K562 (cell line): ENCODE data around the gene MPG. TPM values are rescaled to one million over a fixed set of nuclear protein-coding genes. Genes with fewer than 3 reads are reported as not detected.

Experiments used
- CBFA2T2 ChIP-seq: fragments of 450-650 bp; conservative IDR thresholded peaks from 2 replicates; pipeline ENCODE4 v1.6.1; 2017; ENCODE audit warnings: mild to moderate bottlenecking
- EZH2 ChIP-seq: IDR thresholded peaks from 2 replicates; pipeline ENCODE4 v1.6.1; 2012; ENCODE audit warnings: low read depth, mild to moderate bottlenecking, inconsistent platforms, low read length, borderline replicate concordance
- IRF1 ChIP-seq: sonication (generic); formaldehyde crosslinking; IDR thresholded peaks from 2 replicates; pipeline ENCODE4 v1.8.0; 2022; ENCODE audit warnings: missing genetic modification reagents, mild to moderate bottlenecking, borderline replicate concordance
- NR2C2 ChIP-seq, 2 experiments: fragments of 200-800 bp in 1 of 2; sonication (Bioruptor generic) in 1 of 2; sonication (generic) in 1 of 2; formaldehyde crosslinking in 1 of 2; IDR thresholded peaks; 2 replicates each; pipeline versions ENCODE4 v1.6.1 to v1.8.0; 2016 to 2022; ENCODE audit warnings: mild to moderate bottlenecking in 1 of 2, missing compliant biosample characterization in 1 of 2, missing genetic modification characterization in 1 of 2, missing genetic modification reagents in 1 of 2
- SMARCC2 ChIP-seq: fragments of 450-650 bp; IDR thresholded peaks from 2 replicates; pipeline ENCODE4 v1.6.1; 2017; ENCODE audit warnings: antibody characterized with exemption, moderate library complexity, mild to moderate bottlenecking, low read depth
- SRSF3 ChIP-seq: fragments of 200-400 bp; formaldehyde crosslinking; IDR thresholded peaks from 2 replicates; pipeline ENCODE4 v1.6.1; 2016; ENCODE audit warnings: mild to moderate bottlenecking, low read length, moderate library complexity; ENCODE audit not compliant: insufficient read depth
- ZNF140 ChIP-seq: fragments of 250-450 bp; sonication (Bioruptor Pico); IDR thresholded peaks from 2 replicates; pipeline ENCODE4 v1.8.0; 2021; ENCODE audit warnings: moderate library complexity, mild to moderate bottlenecking, inconsistent platforms
- ZNF445 ChIP-seq: fragments of 250-450 bp; sonication (Bioruptor Pico); IDR thresholded peaks from 2 replicates; pipeline ENCODE4 v1.4.0; 2020; ENCODE audit warnings: low read depth, mild to moderate bottlenecking, moderate library complexity
- polyA plus RNA-seq, 8 experiments: library from polyadenylated mRNA; depleted of rRNA in 4 of 8; stranded (reverse) in 5 of 8; unstranded in 3 of 8; fragments of >200 nt; fragmentation: Nextera tagmentation in 2 of 8; fragmentation: Illumina TruSeq in 1 of 8; extraction: Ambion mirVana in 2 of 8; extraction: Trizol in 1 of 8; gene quantifications; 2 replicates each; pipeline versions ENCODE4 v1.2.1 to v1.2.3, GENCODE V29; 2011 to 2014; ENCODE audit warnings: inconsistent platforms in 1 of 8, missing spikeins in 1 of 8
- total RNA-seq, 7 experiments: library from RNA; depleted of rRNA in 6 of 7; stranded (reverse); fragments of >200 nt in 6 of 7; fragmentation: Illumina TruSeq in 2 of 7; extraction: Trizol in 2 of 7; gene quantifications; 2 replicates each; pipeline versions ENCODE4 v1.2.1 to v1.2.3, GENCODE V29; 2011 to 2021; ENCODE audit warnings: low replicate concordance in 1 of 7
- TF ChIP-seq, protein P1 (sequence below): fragments of 450-650 bp; IDR thresholded peaks from 2 replicates; pipeline ENCODE4 v1.6.1; 2016; ENCODE audit warnings: mild to moderate bottlenecking, moderate library complexity

Gene MPG
- total and polyA plus RNA-seq, 9 of the 15 experiments (the other 6 are each of a cell fraction or from before 2014, with no cell fraction given) = 0.42 to 226 (median 36.2) TPM

DNA sequence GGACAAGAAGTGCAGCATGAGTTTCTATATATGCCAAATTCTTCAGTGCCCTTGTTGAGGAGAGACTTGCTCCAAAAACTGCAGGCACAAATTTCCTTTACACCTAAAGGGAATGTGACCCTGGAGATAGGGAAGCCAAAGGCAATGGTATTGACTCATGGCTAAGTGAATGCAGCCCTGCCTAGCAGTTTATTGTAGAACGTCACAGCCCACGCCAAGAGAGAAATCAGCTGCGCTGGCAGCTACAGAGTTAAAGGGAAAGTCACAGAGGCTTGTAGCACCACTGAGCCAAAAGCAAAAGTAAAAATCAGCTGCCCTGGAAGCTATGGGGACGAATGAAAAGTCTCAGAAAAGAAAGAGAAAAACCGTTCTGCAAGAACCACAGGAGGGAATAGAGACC lies 34.7 kb upstream of the MPG start (continued):
- no peak for TF ChIP-seq CBFA2T2
- TF ChIP-seq IRF1 (CRISPR knock-in tag) = no peak
- TF ChIP-seq NR2C2 (CRISPR knock-in tag; IDR thresholded peaks at IDR 0.05) = no peak
- no peak for TF ChIP-seq NR2C2 (tag; IDR thresholded peaks at IDR 0.05)
- TF ChIP-seq ZNF140 (CRISPR knock-in tag) = no peak
- TF ChIP-seq SRSF3 = no peak
- TF ChIP-seq ZNF445 (CRISPR knock-in tag) = no peak
- TF ChIP-seq SMARCC2 = no peak
- no peak for TF ChIP-seq EZH2
- TF ChIP-seq, protein P1, sequence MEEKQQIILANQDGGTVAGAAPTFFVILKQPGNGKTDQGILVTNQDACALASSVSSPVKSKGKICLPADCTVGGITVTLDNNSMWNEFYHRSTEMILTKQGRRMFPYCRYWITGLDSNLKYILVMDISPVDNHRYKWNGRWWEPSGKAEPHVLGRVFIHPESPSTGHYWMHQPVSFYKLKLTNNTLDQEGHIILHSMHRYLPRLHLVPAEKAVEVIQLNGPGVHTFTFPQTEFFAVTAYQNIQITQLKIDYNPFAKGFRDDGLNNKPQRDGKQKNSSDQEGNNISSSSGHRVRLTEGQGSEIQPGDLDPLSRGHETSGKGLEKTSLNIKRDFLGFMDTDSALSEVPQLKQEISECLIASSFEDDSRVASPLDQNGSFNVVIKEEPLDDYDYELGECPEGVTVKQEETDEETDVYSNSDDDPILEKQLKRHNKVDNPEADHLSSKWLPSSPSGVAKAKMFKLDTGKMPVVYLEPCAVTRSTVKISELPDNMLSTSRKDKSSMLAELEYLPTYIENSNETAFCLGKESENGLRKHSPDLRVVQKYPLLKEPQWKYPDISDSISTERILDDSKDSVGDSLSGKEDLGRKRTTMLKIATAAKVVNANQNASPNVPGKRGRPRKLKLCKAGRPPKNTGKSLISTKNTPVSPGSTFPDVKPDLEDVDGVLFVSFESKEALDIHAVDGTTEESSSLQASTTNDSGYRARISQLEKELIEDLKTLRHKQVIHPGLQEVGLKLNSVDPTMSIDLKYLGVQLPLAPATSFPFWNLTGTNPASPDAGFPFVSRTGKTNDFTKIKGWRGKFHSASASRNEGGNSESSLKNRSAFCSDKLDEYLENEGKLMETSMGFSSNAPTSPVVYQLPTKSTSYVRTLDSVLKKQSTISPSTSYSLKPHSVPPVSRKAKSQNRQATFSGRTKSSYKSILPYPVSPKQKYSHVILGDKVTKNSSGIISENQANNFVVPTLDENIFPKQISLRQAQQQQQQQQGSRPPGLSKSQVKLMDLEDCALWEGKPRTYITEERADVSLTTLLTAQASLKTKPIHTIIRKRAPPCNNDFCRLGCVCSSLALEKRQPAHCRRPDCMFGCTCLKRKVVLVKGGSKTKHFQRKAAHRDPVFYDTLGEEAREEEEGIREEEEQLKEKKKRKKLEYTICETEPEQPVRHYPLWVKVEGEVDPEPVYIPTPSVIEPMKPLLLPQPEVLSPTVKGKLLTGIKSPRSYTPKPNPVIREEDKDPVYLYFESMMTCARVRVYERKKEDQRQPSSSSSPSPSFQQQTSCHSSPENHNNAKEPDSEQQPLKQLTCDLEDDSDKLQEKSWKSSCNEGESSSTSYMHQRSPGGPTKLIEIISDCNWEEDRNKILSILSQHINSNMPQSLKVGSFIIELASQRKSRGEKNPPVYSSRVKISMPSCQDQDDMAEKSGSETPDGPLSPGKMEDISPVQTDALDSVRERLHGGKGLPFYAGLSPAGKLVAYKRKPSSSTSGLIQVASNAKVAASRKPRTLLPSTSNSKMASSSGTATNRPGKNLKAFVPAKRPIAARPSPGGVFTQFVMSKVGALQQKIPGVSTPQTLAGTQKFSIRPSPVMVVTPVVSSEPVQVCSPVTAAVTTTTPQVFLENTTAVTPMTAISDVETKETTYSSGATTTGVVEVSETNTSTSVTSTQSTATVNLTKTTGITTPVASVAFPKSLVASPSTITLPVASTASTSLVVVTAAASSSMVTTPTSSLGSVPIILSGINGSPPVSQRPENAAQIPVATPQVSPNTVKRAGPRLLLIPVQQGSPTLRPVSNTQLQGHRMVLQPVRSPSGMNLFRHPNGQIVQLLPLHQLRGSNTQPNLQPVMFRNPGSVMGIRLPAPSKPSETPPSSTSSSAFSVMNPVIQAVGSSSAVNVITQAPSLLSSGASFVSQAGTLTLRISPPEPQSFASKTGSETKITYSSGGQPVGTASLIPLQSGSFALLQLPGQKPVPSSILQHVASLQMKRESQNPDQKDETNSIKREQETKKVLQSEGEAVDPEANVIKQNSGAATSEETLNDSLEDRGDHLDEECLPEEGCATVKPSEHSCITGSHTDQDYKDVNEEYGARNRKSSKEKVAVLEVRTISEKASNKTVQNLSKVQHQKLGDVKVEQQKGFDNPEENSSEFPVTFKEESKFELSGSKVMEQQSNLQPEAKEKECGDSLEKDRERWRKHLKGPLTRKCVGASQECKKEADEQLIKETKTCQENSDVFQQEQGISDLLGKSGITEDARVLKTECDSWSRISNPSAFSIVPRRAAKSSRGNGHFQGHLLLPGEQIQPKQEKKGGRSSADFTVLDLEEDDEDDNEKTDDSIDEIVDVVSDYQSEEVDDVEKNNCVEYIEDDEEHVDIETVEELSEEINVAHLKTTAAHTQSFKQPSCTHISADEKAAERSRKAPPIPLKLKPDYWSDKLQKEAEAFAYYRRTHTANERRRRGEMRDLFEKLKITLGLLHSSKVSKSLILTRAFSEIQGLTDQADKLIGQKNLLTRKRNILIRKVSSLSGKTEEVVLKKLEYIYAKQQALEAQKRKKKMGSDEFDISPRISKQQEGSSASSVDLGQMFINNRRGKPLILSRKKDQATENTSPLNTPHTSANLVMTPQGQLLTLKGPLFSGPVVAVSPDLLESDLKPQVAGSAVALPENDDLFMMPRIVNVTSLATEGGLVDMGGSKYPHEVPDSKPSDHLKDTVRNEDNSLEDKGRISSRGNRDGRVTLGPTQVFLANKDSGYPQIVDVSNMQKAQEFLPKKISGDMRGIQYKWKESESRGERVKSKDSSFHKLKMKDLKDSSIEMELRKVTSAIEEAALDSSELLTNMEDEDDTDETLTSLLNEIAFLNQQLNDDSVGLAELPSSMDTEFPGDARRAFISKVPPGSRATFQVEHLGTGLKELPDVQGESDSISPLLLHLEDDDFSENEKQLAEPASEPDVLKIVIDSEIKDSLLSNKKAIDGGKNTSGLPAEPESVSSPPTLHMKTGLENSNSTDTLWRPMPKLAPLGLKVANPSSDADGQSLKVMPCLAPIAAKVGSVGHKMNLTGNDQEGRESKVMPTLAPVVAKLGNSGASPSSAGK = no peak
- TF ChIP-seq, all 486 proteins: peak for 0
